ENCODE measurements around the gene EPHB1. TPM values are rescaled to one million over a fixed set of nuclear protein-coding genes. Genes with fewer than 3 reads are reported as not detected.

EPHB1 gene
- total RNA-seq, 3 donors from 2014 or later = 1.8 to 5.9 (median 3.4) TPM

- TF ChIP-seq, protein P1, sequence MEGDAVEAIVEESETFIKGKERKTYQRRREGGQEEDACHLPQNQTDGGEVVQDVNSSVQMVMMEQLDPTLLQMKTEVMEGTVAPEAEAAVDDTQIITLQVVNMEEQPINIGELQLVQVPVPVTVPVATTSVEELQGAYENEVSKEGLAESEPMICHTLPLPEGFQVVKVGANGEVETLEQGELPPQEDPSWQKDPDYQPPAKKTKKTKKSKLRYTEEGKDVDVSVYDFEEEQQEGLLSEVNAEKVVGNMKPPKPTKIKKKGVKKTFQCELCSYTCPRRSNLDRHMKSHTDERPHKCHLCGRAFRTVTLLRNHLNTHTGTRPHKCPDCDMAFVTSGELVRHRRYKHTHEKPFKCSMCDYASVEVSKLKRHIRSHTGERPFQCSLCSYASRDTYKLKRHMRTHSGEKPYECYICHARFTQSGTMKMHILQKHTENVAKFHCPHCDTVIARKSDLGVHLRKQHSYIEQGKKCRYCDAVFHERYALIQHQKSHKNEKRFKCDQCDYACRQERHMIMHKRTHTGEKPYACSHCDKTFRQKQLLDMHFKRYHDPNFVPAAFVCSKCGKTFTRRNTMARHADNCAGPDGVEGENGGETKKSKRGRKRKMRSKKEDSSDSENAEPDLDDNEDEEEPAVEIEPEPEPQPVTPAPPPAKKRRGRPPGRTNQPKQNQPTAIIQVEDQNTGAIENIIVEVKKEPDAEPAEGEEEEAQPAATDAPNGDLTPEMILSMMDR (IDR thresholded peaks at IDR 0.05) = no peak
- TF ChIP-seq POLR2A (IDR thresholded peaks at IDR 0.05) (no peak), POLR2AphosphoS5 (IDR thresholded peaks at IDR 0.05) (no peak)
- no peaks in the 10 kb centered on the region for H3K4me1 ChIP-seq
- no peak for DNase-seq (ENCODE audit: low spot score in 2 of 2)
- no peaks in the 10 kb centered on the region for H3K27me3 ChIP-seq
- intact Hi-C loops (cut with DNase I; ENCODE audit: low total_unique reads) = no loop called here
- H3K36me3 ChIP-seq = no peaks in the 10 kb centered on the region
- H3K27ac ChIP-seq = no peak overlapping the region
- no peak overlapping the region for H3K4me3 ChIP-seq
- H3K9me3 ChIP-seq = no peaks in the 10 kb centered on the region
These were observed 191.0 kb downstream of the EPHB1 start for GRCh38 chr3:134985864-134986715.

- H3K27ac ChIP-seq = no peak overlapping the region
- no peaks in the 10 kb centered on the region for H3K4me1 ChIP-seq
- TF ChIP-seq POLR2AphosphoS5 (IDR thresholded peaks at IDR 0.05) (no peak), POLR2A (IDR thresholded peaks at IDR 0.05) (no peak)
- TF ChIP-seq, protein P1 (IDR thresholded peaks at IDR 0.05) = no peak
- no peak for DNase-seq (ENCODE audit: low spot score in 2 of 2)
- intact Hi-C loops (cut with DNase I; ENCODE audit: low total_unique reads) = no loop called here
- no peaks in the 10 kb centered on the region for H3K9me3 ChIP-seq
- no peaks in the 10 kb centered on the region for H3K27me3 ChIP-seq
- H3K4me3 ChIP-seq = no peak overlapping the region
- no peaks in the 10 kb centered on the region for H3K36me3 ChIP-seq
These were observed 193.6 kb downstream of the EPHB1 start for GRCh38 chr3:134988666-134989065.

- TF ChIP-seq POLR2AphosphoS5 (IDR thresholded peaks at IDR 0.05) (no peak), POLR2A (IDR thresholded peaks at IDR 0.05) (no peak)
- TF ChIP-seq, protein P1 (IDR thresholded peaks at IDR 0.05) = no peak
- Histone ChIP-seq H3K4me1 (no peaks in the 10 kb centered on the region), H3K9me3 (no peaks in the 10 kb centered on the region), H3K4me3 (no peak overlapping the region), H3K36me3 (no peaks in the 10 kb centered on the region), H3K27me3 (no peaks in the 10 kb centered on the region), H3K27ac (no peak overlapping the region)
- no peak for DNase-seq (ENCODE audit: low spot score in 2 of 2)
- intact Hi-C loops (cut with DNase I; ENCODE audit: low total_unique reads) = loop anchor here (10.0 kb wide), 1 partner anchor 1966 kb away; no protein-coding TSS in a partner anchor
These were observed 195.9 kb downstream of the EPHB1 start for GRCh38 chr3:134991003-134991402.

GRCh38 chr3:134991472-134992010 lies 196.5 kb downstream of the EPHB1 start:
- H3K4me1 ChIP-seq = no peaks in the 10 kb centered on the region
- intact Hi-C loops (cut with DNase I; ENCODE audit: low total_unique reads) = loop anchor here (10.0 kb wide), 1 partner anchor 1967 kb away; no protein-coding TSS in a partner anchor
- no peak overlapping the region for H3K27ac ChIP-seq
- no peak for DNase-seq (ENCODE audit: low spot score in 2 of 2)
- H3K9me3 ChIP-seq = no peaks in the 10 kb centered on the region
- H3K36me3 ChIP-seq = no peaks in the 10 kb centered on the region
- TF ChIP-seq POLR2A (IDR thresholded peaks at IDR 0.05) (no peak), POLR2AphosphoS5 (IDR thresholded peaks at IDR 0.05) (no peak)
- TF ChIP-seq, protein P1 (IDR thresholded peaks at IDR 0.05) = no peak
- H3K4me3 ChIP-seq = no peak overlapping the region
- H3K27me3 ChIP-seq = no peaks in the 10 kb centered on the region

DNA sequence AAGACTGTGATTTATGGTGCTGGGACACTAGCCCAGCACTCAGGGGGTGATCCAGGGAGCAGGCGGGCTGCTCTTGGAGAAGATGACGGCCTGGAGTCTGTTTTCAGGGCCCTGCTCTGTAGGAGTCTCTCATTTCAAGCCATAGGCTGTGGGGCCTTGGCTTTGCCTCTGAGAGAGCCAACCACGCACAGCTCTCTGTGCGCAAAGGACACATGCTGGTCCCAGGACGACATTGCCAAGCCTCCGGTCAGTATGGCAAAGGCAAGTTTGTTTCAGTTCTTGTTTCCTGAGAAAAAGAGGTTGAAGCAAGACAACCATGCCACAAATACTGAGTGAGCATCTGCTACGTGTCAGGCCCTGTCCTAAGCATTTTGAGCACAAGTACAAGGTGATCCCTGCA lies 197.1 kb downstream of the EPHB1 start:
- no peaks in the 10 kb centered on the region for H3K27me3 ChIP-seq
- no peak overlapping the region for H3K4me3 ChIP-seq

More for the DNA sequence above, 197.1 kb downstream of the EPHB1 start:
- no peaks in the 10 kb centered on the region for H3K9me3 ChIP-seq
- intact Hi-C loops (cut with DNase I; ENCODE audit: low total_unique reads) = loop anchor here (10.0 kb wide), 1 partner anchor 1967 kb away; no protein-coding TSS in a partner anchor
- no peak for DNase-seq (ENCODE audit: low spot score in 2 of 2)
- no peak overlapping the region for H3K27ac ChIP-seq
- no peaks in the 10 kb centered on the region for H3K4me1 ChIP-seq
- H3K36me3 ChIP-seq = no peaks in the 10 kb centered on the region
- TF ChIP-seq, protein P1 (IDR thresholded peaks at IDR 0.05) = no peak
